ENCODE data around the gene ANKFN1.

GRCh38 chr17:56322991-56323390 lies 169.7 kb downstream of the ANKFN1 start:
- TF ChIP-seq CTCF (IDR thresholded peaks at IDR 0.05), result no peak
- TF ChIP-seq POLR2A (IDR thresholded peaks at IDR 0.05), result no peak

All from breast epithelium (tissue), 3 donors.